ENCODE data around the gene TRPM5.

Gene TRPM5

DNA sequence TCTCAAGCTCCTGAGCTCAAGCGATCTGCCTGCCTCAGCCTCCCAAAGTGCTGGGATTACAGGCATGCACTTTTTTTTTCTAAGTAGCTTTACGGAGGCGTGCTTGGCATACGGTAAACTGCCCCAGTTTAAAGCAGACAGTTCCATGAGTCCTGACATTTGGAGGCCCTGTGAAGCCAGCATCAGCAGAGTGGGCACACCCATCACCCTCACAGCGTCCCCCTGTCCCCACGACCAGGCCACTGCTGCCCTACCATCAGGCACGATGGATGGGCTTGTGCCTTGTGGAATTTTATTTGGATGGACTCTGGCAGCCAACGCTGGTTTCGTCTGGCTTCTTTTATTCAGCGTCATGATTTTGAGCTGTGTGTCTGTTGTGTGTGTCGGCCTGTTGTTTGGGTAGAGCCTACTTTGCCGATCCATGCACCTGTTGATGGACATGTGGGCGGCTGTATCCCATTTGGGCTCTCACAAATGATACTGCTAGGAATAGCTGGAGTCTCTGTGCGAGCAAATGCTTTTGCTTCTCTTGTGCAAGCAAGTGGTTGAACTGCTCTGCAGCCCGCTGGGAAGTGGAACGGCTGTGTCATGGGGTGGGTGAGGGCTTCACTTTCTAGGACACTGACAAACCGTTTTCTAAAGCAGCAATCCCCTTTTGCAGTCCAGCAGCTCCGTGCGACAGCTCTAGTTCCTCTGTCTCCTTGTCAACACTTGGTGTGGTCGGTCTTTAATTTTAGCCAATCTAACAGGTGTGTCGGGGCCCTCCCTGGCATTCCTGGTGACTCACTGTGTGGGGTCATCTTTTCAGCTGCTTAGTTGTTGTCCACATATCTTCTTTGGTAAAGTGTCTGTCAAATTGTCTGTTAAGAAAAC is 24.3 kb upstream of the TRPM5 start:
- no peak for DNase-seq

DNA sequence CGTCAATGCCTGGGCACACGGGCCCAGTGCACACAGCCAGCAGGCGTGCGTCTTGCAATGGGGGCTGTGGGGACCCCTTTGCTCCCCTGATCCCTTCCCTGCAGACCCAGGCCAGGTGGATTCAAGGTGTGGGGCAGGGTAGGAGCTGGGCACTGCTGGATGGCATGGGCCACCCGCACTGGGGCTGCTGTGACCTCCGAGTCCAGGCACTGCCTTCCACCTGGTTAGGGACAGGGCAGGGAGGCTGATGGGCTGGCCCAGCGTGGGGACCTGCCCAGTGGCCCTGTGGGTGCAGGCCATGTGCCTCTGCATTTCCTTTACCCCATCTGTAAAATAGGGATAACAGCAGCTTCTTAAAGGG is 23.4 kb upstream of the TRPM5 start:
- no peak for DNase-seq

DNA sequence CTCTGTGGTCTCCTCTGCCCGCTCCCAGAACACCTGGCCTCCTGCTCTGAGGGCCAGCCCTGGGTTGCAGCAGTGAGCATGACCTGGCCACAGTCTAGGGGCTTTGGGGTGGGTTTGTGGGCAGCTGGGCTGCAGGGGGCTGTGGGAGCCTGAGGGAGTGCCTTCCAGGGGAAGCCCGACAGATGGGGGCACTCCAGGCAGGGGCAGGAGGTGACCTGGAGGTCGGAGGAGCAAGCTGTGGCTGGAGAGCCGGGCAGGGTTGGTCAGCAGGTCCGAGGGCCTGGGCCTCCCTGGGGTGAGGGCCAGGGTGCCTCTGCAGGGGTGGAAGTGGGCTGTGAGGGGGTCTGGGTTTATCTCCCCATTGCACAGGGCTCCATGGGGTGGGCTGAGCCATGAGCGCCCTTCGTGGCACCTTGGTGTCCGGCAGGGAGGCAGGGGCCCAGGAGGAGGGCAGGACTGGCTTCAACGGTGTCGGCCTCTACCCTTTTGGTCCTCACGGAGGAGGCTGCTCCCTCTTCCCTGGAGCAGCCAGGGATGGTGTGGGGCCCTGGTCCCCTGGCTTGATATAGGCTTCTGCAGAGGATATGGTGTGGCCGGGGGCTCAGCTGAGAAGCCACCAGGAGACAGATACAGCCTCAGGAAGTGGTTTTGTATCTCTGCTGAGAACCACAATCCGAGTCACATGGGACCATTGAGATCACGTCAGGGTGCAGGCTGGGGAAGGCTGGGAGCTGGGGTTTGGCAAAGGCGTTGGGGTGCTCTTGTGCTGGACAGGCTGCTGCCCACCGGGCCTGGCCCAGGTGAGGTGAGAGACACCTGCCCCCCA is 22.8 kb upstream of the TRPM5 start:
- no peak for DNase-seq

DNA sequence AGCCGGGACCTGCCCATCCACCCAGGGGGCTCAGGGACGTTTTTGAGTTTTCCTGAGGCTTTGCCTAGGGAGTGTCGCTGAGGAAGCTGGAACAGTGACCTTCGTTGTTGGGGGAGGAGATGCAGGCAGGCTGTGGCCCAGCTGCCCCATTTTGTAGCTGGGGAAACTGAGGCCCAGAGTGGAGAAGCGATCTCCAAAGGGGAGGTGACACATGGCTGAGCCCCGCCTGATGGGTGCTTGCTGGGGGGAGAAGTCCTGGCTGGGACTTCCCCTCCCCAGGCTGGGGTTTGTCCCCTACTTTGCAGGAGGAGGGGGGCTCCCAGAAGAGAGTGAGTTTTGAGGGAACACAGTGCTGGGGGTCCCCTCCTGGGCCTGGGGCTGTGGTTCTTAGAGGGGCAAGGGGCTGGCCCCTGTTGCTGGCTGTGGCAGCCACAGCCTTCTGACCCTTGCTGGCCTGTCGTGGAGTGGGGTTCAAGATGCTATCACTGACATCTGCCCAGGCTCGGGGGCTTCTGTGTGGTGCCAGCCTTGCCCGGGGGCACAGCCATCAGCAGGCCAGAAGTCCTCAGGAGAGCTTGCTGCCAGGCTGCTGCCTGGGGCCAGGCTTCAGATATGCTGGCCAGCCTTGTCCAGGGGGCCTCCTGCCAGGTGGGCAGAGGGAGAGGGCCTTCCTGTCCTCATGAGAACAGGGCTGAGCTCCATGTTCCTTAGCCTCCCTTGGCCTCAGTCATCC is 21.9 kb upstream of the TRPM5 start:
- DNase-seq, result no peak

DNA sequence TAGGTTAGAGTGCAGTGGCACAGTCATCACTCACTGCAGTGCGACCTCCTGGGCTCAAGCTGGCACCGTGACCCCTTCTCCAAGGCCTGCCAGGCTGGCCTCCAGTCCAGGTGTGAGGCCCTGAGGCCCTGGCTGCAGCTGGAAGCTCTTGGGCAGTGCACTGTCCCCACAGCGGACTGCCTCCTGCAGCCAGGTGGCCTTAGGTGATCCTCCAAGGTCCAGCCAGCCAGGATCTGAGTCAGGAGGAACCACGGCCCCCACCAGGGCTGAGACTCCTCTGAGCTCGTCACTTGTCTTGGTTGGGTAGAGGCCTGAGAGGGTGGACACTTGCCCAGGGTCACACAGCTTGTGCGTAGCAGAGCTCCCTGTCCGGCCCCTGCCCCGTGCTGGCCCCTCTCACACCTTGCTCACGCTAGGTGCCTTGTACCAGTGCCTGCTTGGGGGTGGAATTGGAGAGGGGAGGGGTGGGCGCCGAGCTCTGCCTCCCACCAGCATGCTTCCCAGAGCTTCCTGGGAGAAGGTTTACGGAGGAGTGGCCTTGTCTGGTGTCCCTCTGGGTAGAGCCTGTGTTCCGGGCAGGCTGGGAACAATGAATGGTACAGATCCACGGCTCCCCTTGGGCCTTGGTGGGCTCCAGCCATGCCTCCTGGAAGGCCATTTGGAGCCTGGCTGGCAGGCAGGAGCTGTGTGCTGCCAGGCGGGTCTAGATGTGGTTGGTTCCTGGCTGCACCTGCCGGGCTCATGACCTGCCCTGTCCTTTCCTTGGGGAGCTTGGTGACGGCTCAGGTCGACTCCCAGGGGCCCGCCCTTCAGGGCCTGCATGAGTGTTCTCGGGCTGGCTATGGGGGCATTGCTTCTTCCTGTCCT is 21.1 kb upstream of the TRPM5 start:
- no peak for DNase-seq

DNA sequence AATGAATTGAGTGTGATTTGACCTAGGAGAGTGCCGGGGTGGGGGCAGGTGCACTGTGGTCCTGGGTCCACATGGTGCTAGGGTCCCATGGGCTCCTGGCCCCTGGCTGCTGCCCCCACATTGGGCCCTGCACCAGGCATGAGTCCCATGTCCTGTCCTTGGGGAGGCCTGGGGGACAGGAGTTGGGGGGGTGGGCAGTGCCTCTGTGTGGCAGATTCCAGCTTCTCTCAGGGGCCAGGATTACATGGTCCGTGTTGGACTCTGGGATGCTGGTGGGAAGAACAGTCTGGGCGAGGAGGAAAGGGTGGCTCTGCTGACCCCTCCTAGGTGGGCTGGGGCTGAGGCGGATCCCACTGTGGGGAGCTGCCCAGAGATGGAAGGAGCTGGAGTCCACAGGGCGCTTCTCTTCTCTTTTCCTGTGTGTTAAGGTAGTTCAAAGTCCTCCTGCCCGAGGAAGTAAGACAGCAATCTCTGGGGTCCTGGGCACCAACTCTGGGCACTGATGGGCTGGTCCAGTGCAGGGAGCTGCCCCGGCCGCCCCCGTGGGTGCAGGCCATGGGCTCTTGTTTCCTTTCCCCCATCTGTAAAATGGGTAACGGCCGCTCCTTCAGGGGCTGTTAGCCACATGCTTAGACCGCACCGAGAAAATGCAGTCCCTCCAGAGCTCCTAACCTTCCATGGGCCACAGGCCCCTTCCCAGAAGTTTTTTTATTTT is 20.3 kb upstream of the TRPM5 start:
- no peak for DNase-seq

DNA sequence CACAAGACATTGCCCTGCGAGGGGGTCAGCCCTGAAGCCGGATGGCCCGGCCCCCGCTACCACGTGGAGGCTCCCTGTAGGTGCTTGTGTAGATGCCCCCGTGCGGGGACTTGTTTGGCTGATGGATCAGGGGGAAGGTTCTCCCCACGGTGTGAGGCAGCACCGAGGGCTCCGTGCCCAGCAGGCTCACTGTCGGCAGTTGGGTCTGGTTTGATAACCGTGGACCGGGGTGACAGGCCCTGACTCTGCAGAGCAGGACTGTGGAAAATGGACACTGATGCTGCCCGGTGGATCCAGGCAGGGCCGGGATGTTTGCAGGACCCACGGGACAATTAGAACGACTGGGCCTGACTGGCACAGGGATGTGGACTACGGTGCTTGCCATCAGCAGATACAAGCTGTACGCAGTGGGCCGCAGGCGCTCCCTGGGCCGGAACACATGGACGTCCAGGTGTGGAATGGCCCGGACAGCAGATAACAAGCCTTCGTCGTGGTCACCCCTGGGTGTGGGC is 19.5 kb upstream of the TRPM5 start:
- DNase-seq, result no peak

DNA sequence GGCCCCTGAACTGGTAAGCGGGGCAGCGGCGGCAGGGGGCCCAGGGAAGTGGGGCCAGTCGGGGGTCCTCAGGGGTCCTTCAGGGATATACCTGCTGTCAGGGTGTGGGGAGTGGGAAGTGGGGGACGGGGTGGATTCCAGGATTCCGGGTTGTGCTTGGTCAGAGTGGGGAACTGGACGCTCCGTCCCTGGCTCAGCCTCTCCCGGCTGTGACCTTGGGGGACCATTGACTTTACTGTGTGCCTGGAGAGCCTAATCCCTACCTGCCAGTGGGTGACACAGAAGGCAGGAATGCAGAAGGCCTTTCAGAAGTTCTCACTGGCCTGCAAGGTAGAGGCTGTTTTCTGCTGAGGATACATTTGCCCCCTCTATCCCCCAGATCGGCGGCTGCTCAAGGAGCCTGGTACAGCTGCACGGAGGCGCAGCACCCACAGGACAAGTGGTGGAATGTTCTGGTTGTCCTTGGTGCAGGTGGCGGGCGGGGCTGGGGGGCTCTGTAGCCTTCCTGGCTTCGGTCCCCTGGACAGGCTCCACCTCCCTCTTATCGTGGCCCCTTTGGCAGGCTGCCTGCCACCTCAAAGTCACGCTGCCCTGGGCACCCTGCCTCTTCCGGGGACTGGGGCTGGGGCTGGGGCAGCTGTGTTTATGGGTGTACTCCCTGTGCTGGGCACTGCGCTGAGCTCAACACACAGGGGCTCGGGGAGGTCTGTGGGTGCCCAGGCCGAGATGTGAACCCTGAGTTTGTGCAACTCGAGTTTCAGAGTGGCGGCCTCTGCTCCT is 18.9 kb upstream of the TRPM5 start:
- DNase-seq, result no peak

DNA sequence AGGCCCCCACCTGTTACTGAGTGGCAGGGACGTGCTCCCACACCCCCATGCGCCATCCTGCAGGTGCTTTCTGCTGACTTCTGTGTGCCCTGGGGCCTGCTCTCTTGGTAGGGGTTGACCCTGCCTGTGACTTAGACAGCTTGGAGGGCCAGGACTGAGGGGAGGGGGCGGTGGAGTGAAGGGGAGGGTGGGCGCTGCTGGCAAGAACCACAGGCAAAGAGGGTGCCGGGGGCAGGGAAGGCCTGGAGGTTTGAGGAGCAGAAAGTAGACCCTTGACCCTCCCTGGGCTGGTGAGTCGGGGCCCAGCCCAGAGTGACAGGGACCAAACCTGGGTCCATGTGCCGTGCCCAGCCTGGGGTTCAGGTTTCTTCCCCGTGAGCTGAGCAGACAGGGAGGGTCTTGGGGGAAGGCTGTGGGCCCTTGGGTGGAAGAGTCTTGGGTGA is 18.2 kb upstream of the TRPM5 start:
- no peak for DNase-seq

DNA sequence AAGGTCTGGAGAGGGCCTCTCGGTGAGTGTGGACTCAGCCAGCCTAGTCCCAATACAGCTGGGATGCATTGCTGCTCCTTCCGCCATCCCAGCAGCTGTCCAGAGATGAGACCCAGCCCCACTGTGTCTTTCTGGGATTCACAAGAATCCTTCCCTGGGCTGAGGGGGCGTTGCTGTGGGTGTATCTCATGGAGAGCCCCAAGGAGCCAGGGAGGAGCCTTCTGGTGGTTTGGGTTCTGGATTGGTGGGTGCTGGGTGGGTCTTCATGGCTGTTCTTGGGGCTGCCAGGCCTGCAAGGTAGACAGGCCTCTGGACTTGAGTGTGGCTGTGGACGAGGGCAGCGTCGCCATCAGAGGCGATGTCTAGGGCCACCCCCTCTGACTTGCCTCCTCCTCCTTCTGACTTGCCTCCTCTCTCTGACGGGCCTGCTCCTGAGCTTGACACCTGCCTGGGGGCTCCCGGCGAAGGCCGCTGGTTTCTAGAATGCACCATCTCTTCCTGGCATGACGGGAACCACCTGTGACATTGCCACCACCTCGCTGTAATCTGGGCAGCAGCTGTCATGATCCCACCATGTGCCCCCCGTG is 17.7 kb upstream of the TRPM5 start:
- DNase-seq, result no peak

DNA sequence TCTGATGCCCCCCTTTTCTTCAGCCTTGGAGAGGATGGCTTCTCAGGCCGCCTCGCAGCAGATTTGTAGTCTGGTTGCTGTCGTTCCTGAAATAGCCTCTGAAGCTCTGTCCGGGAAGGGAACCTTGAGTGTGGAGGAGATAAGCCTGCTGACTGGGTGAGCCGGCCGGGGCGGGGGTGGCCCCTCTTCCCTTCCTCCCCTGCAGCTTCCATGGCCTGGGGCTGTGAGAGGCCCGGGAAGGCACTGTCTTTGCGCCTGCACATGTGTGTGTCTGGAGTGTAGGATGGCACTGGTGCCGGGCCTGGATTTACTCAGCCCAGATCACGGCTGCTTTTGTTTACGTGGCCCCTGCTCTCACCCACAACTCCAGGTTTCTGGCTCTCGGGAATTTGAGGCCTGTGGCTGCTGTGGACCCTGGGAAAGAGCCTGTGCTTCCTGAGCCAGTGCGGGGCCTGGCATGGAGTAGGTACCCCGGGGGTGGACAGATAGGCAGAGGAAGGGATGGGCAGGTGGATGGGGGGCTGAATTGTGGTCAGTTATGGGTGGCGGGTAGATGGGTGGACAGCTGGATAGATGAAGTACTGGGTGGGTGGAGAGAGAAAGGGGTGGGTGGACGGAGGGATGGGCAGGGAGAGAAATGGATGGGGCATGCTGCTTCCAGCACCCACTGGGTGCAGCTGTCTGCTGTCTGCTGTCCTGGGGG is 17.1 kb upstream of the TRPM5 start:
- no peak for DNase-seq

DNA sequence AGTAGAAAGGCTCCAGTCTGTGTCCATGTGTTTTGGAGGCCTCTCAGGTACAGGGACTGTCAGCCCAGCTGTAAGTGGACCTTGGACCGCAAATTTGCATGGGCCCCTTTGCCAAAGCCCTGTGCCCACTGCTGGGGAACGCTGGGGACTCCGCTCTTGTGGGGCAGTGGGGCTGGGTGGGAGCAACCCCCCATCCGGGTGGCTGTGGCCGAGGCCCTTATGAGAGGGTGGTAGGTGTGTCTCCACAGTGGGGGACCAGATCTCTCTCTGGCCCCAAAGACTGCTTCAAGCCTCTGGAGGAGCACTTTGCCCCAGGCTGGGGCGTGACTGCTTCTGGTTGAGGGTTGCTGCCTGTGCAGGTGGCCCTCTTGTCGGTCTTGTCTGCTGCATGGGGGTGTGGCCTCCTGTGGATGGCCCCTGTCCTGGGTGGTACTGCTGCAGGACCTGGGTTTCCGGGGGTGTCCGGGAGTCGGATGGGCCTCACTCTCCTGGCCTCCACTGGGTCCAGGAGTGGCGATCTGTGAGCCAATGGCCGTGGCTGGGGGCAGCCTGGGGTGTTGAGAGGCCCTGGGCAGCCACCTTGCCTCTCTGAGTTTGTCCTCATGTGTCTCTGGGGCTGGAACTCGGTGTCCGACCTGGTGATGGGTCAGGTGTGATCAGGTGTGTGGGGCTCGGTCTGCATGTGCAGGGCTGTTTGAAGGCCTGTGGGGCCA is 16.4 kb upstream of the TRPM5 start:
- no peak for DNase-seq

DNA sequence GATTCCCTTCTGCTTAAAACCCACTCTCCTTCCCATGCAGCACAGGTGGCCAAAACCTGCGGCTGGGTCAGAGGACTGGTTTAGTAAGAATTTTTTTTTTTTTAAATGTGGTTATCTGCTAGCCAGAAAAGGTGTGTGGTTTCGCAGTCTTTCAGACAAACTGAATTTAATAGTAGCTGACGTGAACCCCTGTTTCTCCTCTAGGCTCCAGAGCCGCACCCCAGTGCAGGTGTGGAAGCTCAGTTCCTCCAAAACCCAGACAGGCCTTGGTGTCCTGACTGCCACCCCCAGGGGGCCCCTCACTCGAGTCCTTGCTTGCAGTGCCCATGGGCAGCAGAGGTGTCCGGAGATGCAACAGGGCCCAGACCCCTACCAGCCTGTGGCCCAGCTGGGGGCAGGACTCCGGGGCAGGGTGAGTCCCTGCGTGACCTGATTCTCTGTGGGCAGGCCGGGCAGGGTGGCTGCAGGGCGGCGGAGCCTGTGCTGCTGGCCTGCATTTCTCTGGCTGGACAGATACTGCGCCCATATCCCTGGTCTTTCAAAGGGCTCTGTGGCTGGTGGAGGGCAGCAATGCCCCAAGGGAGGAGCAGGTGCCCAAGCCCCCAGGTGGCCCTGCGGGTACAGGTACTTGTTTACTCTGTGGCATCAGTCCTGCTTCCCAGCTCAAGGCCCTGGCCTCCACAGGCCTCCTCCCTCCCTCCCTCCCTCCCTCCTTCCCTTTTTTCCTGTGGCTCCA is 15.7 kb upstream of the TRPM5 start:
- no peak for DNase-seq

DNA sequence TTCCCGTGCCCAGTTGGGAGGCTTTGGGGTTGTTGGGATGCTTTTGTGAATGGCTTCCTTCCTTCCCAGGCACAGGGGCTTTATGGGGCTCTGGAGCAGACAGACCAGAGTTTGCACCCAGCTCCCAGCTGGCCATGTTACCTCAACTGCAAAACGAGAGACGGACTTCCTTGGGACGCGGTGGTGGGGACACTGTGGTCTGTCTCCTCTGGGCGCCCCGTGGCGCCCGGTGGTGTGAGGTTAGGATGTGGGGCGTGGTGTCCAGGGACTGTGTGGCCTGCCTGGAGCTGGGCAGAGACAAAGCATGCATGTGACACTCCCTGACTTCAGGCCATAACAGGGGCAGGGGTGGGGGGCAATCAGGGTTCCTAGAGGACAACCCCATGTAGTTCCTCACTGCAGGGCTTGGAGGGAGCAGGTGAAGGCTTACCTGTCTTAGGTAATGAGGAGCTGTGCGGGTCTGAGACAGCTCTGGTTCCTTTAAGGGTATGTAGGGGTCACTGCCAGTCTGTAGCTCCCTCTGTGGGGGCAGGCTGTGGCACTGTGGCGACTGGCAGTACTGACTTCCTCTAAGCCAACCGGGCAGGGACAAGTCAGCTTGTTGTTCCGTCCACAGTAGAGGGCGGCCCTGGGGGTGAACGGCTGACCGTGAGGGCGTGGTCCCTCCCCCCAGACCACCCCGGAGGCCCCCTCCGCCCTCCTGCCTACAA is 14.9 kb upstream of the TRPM5 start:
- DNase-seq, result no peak

DNA sequence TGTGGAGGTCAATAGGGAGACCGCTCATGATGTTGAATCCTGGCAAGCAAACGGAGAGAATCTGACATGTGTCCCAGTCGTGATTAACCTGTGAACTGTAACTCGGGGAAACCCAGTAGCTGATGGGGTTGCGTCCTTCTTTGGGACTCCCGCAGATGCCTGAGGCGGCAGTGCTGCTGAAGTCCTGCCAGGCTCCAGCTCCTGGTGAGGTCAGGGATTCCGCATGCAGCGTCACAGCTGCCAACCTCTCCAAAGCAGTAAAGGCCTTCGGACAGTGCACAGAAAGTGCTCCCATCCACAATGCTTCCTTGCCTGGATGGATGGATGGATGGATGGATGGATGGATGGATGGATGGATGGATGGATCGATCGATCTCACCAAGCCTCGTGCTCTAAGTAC is 14.0 kb upstream of the TRPM5 start:
- no peak for DNase-seq

DNA sequence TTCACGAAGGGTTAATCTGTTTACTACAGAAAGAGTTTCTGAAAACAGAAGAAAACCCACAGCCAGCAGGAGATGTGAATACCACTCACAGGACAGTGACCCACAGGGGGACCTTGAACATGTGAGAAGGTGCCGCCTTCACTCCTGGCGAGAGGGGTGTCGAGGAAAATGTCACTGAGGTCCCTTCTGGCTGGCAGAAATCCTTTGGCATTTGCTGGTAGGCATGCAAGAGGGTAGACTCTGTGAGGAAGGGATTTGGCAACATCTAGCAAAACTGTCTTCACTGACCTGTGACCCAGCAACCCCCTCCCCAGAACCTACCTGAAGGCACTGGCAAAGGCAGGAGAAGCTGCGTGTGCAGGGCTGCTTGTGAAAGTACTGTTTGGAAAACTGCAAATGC is 9.1 kb upstream of the TRPM5 start:
- no peak for DNase-seq

DNA sequence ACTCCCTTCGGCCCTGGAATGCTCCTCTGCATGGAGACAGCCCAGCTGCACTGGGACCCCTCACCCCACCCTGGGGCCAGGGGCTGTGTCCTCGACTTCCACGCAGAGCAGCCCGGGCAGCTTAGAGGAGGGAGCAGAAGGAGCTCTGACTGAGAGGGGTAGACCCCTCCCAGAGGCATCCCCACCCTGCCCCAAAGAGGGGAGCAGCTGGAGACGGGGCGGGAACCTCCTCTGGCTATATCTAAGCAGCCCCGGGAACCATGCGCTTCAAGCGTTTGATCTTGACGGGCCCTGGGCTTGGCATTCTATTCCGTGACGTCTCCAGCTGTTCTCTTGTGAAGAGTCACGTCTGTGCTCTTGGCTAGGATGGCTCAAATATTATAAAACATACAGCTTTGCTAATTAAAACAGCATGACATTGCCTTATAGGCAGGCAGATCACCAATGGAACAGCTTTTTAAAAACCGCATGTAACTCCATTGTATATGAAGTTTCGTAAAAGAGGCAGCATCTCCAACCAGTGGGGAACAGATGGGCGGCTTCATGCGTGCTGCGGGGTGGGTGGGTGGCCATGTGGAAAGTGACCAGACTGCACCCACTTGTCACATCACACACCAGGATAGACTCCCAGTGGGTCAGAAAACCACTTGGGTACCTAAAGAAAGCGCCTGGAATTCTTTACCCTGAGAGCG is 8.2 kb upstream of the TRPM5 start:
- DNase-seq, result no peak

All from NCI-H748 treated with DMSO at 0.1 percent for 48 hours (cell line).